ENCODE data around the gene KCNG4.

GRCh38 chr16:84282533-84282932 lies 42.7 kb upstream of the KCNG4 start:
- TF ChIP-seq FOXK2 (IDR thresholded peaks at IDR 0.05) = no peak
- no peak for TF ChIP-seq ELF4 (IDR thresholded peaks at IDR 0.05)
- TF ChIP-seq TARDBP (IDR thresholded peaks at IDR 0.05) = no peak
- TF ChIP-seq SP1 (IDR thresholded peaks at IDR 0.05) = no peak
- no peak for TF ChIP-seq CTBP1 (IDR thresholded peaks at IDR 0.05; ENCODE audit: borderline replicate concordance)
- TF ChIP-seq HDGF (IDR thresholded peaks at IDR 0.05; ENCODE audit: borderline replicate concordance) = no peak
- no peak for TF ChIP-seq NFRKB (IDR thresholded peaks at IDR 0.05)
- TF ChIP-seq FOXM1 (IDR thresholded peaks at IDR 0.05; ENCODE audit: borderline replicate concordance) = no peak
- TF ChIP-seq LEF1 (IDR thresholded peaks at IDR 0.05; ENCODE audit: borderline replicate concordance) = no peak
- TF ChIP-seq ZNF384 (IDR thresholded peaks at IDR 0.05) = no peak

Measured in HEK293T (cell line).